Dermis blood vessel endothelial cell (primary cell): ENCODE measurements around the gene GNG4. TPM values are rescaled to one million over a fixed set of nuclear protein-coding genes. Genes with fewer than 3 reads are reported as not detected.
A peak's percentile ranks its signal among the peaks of the same experiment; 100 is the strongest.

Experiments used
- DNase-seq: peaks from one replicate; pipeline ENCODE4 v3.0.0; 2010
- total RNA-seq: library from RNA; depleted of rRNA; stranded (reverse); fragments of >200 nt; gene quantifications from 2 replicates; pipeline ENCODE4 v1.2.3, GENCODE V29; 2014

Gene GNG4
- total RNA-seq, 1 donor from 2014 or later, result 0.17 TPM

GRCh38 chr1:235527196-235527814 lies 122.3 kb downstream of the GNG4 start:
- DNase-seq, result no peak

GRCh38 chr1:235525314-235525713 lies 124.3 kb downstream of the GNG4 start:
- DNase-seq, result no peak

GRCh38 chr1:235516862-235517446 lies 132.6 kb downstream of the GNG4 start:
- no peak for DNase-seq

- DNase-seq, result no peak
These were observed 133.6 kb downstream of the GNG4 start for GRCh38 chr1:235515844-235516512.

GRCh38 chr1:235513495-235514366 lies 135.9 kb downstream of the GNG4 start:
- DNase-seq, result peak; percentile 84

- DNase-seq, result peak; percentile 13
These were observed 137.9 kb downstream of the GNG4 start for GRCh38 chr1:235511470-235512240.

- DNase-seq, result no peak
These were observed 138.8 kb downstream of the GNG4 start for GRCh38 chr1:235510823-235511222.

GRCh38 chr1:235507623-235508022 lies 142.0 kb downstream of the GNG4 start:
- no peak for DNase-seq

GRCh38 chr1:235504494-235505222 lies 144.9 kb downstream of the GNG4 start:
- DNase-seq, result peak; percentile 100

- no peak for DNase-seq
These were observed 145.5 kb downstream of the GNG4 start, which contains the start of gene B3GALNT2 for GRCh38 chr1:235504122-235504493. Gene B3GALNT2, minus strand, starts transcription at chr1:235504452. Its CDS starts 200 bp downstream, at chr1:235504252.

GRCh38 chr1:235503403-235504121 lies 146.0 kb downstream of the GNG4 start:
- DNase-seq, result peak; percentile 68

- DNase-seq, result peak; percentile 50
These were observed 146.8 kb downstream of the GNG4 start for GRCh38 chr1:235502601-235503402.

GRCh38 chr1:235500971-235501540 lies 148.5 kb downstream of the GNG4 start:
- DNase-seq, result no peak

Other genes with a start within 250 kb of the GNG4 start
- 53.3 and 57.9 TPM in 2 replicates for gene B3GALNT2, start 145.3 kb downstream of the GNG4 start, total RNA-seq
- 16.1 and 17.4 TPM in 2 replicates for gene LYST, start 217.1 kb upstream of the GNG4 start, total RNA-seq